ENCODE data around the gene EYA2.

DNA sequence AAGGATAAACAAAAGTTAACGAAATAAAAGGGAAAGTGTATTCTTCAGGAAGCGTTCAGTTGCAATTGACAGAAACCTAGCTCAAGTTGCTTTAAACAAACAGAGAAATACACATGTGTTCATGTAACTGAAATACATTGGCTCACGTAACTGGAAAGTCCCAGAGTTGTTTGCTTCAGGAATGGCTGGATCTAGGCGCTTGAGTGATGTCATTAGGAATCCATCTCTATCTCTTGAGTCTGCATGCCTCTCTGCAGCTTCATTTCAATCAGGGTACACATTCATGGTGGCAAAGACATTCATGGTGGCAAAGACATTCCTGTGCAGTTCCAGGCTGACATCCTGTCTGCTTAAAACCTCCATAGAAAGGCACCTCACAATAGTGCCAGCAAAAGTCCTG lies 45.4 kb upstream of the EYA2 start:
- TF ChIP-seq, protein P1, sequence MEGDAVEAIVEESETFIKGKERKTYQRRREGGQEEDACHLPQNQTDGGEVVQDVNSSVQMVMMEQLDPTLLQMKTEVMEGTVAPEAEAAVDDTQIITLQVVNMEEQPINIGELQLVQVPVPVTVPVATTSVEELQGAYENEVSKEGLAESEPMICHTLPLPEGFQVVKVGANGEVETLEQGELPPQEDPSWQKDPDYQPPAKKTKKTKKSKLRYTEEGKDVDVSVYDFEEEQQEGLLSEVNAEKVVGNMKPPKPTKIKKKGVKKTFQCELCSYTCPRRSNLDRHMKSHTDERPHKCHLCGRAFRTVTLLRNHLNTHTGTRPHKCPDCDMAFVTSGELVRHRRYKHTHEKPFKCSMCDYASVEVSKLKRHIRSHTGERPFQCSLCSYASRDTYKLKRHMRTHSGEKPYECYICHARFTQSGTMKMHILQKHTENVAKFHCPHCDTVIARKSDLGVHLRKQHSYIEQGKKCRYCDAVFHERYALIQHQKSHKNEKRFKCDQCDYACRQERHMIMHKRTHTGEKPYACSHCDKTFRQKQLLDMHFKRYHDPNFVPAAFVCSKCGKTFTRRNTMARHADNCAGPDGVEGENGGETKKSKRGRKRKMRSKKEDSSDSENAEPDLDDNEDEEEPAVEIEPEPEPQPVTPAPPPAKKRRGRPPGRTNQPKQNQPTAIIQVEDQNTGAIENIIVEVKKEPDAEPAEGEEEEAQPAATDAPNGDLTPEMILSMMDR (IDR thresholded peaks at IDR 0.05), result no peak
- no peak for TF ChIP-seq POLR2A (IDR thresholded peaks at IDR 0.05)
